ENCODE results near the gene NDUFS3.

- no peak for TF ChIP-seq GATA2 (IDR thresholded peaks at IDR 0.05; ENCODE audit: low read depth, low read length)
- TF ChIP-seq GATA3 (IDR thresholded peaks at IDR 0.05; ENCODE audit: low read depth, low read length) = no peak
These were observed 36.4 kb downstream of the NDUFS3 start for GRCh38 chr11:47615249-47615648.

All from SH-SY5Y (cell line).